ENCODE data around the gene LRPAP1.

LRPAP1 gene

GRCh38 chr4:3499710-3500109 lies 32.5 kb downstream of the LRPAP1 start:
- DNase-seq, result no peak

- DNase-seq, result no peak
Measured at GRCh38 chr4:3498901-3499510, 33.2 kb downstream of the LRPAP1 start.

DNA sequence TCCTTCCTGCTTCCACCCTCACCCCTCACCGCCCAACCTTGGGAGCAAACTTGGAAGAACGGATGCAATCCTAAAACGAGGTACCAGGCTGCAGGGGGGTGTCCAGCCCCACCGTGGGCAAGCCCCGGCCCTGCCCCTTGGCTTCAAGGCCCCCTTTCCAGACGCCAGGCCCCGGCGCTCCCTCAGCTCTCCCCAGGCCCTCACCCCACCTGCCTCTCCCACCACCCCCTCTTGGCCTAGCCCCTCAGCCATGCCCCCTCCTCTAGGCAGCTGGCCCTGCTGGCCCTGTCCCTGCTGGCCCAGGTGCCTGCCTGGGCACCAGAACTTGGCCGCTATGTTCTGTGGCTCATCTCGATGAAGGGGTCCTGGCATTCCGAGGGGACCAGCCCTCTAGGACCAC lies 33.8 kb downstream of the LRPAP1 start:
- no peak for DNase-seq

DNA sequence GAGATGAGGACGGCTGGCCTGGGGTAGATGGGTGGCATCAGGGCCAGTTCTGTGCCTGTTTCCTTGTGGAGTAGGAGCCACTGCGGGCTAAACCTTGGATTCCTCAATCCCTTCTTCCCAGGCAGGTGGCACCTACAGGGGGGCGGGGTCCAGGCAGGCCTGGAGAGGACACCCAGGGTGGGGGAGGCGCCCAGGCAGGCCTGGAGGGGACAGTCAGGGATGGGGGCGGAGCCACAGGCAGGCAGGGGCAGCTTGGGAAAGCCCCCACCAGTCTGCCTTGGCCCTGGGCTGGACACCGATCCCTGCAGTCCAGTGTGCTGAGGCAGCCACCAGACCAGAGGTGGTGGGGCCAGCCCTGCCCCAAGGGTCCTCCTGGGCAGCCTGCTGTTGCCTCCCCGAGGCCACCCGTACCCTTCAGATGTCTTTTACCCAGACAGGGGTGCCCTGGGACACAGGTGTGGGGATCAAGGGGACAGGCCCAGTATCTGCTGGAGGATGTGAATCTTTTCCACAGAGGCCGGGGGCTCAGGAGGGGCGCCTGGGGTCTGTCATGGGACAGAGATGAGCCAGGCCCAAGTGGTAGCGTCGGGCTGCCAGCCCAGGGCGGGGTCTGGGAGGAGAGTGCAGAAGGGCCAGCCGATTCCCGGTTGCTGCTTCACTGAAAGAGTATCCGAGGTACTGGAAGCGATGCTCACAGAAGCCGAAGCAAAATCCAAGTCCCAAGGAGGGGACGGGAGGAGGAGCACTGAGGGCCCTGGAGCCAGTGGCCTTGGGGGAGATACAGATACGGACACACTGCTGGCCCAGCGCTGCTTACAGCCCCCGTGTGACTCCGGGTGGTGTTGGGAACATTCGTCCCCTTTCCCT lies 34.5 kb downstream of the LRPAP1 start:
- no peak for DNase-seq

- DNase-seq, result no peak
Measured at GRCh38 chr4:3497095-3497494, 35.1 kb downstream of the LRPAP1 start.

DNA sequence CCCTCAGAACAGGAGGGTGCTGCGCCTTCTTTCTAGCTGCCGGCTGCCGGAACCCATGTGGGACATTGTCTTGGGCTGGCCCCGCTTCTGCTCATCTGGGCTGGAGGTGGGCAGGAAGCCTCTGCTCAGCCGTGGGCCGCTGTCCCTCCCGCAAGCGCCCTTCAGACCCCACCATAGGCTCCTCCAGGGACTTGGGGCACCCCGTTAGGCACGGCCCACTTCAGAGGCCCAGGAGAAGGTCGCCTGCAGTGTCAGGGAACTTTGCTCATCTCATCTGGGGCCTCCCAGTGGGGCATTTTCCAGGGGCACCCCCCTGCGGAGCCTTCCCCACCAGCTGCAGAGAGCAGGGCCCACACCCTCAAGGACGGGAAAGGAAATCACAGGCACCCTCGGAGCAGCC lies 36.2 kb downstream of the LRPAP1 start:
- no peak for DNase-seq

DNA sequence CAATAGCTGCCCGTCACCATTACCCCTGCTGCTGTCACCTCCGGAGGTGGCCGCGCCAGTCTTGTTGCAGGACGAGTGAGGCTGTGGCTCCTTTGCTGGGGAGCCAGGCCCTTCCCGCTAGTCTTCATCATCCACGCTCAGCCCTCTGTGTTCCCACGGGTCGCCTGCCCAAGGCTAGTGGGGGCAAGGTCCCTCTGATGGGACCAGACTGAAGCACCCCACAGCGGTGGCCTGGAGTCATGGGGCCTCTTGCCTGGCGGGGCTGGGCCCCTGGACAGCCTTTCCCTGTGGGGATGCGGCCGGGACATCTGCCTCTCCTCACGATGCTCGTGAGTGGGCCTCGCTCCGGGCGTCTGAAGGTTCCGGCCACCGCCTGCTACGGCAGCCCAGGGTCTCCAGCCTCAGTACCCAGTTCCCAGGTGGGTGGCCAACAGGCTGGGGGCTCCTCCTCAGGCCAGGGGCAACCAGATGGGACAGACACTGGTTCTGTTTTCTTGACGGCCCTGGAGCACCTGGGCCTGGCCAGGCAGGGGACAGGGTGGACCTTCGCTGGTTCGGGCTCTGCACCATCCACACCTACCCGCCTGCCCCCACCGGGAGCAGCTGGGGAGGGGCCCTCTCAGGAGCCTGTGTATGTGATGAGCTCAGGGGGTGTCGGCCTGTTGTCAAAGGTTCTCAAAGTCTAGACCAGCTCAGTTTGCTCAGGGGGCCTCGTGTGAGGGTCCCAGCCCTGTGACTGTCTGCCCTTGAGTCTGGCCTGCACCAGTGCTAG lies 36.8 kb downstream of the LRPAP1 start:
- no peak for DNase-seq

DNA sequence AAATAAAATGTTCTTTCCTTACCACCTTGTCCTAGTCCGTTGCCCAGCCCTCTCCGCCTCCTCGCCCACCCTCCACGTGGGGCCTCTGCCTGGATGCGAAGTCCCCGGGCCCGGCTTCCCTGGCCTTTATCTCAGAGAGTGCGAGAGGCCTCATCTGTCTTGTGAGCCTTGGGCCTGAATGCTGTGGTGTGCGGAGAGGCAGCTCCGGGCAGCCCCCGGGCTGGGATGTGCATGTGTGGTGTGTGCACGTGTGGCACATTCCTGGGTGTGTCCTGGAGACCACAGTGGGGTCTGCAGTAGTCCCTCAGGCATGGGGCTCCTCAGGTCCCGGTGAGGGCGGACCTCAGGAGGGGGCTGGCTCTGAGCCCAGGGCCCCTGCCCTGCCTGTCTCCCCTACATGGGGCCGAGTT lies 37.8 kb downstream of the LRPAP1 start:
- no peak for DNase-seq

GRCh38 chr4:3493720-3494461 lies 38.3 kb downstream of the LRPAP1 start:
- DNase-seq, result no peak

DNA sequence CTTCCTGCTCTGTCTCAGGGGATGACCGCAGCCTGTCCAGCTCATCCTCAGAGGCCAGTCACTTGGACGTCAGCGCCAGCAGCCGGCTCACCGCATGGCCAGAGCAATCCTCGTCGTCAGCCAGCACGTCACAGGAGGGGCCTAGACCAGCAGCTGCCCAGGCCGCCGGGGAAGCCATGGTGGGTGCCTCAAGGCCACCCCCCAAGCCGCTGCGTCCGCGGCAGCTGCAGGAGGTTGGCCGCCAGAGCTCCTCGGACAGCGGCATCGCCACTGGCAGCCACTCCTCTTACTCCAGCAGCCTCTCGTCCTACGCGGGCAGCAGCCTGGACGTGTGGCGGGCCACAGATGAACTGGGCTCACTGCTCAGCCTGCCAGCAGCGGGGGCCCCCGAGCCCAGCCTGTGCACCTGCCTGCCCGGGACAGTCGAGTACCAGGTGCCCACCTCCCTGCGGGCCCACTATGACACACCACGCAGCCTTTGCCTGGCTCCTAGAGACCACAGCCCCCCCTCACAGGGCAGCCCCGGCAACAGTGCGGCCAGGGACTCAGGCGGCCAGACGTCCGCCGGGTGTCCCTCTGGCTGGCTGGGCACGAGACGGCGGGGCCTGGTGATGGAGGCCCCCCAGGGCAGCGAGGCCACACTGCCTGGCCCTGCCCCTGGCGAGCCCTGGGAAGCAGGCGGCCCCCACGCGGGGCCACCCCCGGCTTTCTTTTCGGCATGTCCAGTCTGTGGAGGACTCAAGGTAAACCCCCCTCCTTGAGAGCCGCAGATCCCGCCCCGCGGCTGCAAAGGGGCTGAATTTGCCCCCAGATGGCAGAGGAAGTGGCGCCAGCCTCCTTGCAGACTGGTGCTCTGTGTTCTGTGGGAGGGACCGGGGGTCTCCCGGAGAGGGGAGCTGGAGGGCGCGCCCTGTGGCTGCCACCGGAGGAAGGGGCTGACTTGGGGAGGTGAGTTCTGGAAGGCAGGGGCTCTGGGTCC lies 39.2 kb downstream of the LRPAP1 start:
- DNase-seq, result no peak

GRCh38 chr4:3491681-3492405 lies 40.4 kb downstream of the LRPAP1 start:
- DNase-seq, result no peak

DNA sequence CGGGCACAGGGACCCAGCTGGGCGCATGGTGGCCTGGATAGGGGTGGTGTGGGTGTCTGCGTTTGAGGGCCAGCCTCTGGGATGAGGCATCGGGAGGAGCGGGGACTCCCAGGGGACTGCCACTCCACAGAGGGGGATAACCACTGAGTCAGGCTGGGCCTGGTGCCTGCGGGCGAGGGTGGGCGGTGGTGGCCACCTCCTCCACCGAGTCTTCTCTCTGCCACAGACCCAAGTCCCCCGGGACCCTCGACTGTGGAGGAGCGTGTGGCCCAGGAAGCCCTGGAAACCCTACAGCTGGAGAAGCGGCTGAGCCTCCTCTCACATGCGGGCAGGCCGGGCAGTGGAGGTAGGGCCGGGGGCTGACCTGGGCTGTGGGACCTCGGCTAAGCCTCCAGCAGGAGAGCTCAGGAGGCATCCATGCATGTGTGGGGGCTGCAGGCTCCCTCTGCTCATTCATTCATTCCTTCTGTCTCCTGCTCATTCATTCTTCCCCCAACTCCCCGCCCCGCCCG lies 42.7 kb downstream of the LRPAP1 start:
- no peak for DNase-seq

DNA sequence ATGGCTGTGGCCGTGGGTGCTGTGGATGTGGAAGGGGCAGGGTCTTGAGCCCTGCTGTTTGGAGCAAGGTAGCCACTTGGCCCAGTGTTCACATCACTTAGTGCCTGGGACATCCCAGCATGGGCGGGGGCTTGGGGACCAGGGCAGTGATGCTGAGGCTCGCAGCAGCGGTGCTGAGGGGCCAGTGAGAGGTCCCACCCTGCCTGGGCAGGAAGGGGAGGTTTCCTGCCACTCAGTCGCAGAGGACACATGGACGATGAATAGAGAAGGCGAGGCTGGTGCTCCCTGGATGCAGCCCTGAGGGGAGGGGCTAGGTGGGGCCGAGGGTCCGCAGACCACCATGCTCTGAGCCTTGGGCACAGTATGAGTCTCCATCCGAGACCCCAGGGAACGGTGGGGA lies 43.4 kb downstream of the LRPAP1 start:
- DNase-seq, result no peak

GRCh38 chr4:3487861-3488260 lies 44.4 kb downstream of the LRPAP1 start:
- no peak for DNase-seq

DNA sequence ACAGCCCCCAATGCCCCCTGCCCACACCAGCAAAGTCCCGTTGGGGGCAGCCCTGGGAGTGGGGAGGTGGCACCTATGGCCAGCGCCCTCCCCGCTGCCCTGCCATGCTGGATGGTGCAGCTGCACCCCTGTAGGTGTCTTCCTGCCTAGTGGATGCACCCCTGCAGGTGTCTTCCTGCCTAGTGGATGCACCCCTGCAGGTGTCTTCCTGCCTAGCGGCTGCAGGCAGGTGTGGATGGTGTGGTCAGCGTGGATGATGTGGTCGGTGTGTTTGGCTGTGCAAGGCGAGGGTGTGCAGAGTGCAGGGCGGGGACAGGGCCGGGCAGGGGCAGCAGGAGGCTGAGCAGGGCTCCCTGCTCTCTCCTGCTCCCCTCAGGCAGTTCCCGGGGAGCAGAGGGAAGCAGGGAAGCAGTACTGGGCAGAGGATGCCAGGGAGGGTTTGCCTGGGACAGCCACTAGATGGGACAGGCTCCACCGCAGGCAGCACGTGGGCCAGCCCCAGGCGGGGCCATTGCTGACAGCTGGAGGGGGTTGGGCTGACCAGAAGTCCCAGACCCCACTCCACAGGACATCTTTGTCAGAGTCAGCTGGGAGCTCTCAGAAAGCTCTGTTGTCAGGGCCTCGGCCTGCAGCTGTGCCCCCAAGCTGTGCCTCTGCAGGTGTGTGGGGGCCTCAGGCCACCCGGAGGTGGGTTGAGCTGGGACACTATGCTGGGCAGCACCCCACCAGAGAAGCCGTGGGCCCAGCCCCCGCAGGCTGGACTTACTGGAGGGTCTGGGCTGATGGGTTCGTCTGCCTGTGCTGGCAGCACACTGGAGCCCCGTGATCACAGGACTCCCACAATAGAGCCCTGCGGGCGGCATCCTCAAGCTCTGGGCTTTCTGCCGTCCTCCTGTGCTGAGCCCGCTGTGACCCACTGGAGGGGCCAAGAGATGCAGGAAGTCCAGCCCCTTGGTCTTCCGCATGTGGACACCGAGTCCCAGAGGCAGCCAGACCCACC lies 45.4 kb downstream of the LRPAP1 start:
- no peak for DNase-seq

- DNase-seq, result no peak
Measured at GRCh38 chr4:3485886-3486540, 46.2 kb downstream of the LRPAP1 start.

DNA sequence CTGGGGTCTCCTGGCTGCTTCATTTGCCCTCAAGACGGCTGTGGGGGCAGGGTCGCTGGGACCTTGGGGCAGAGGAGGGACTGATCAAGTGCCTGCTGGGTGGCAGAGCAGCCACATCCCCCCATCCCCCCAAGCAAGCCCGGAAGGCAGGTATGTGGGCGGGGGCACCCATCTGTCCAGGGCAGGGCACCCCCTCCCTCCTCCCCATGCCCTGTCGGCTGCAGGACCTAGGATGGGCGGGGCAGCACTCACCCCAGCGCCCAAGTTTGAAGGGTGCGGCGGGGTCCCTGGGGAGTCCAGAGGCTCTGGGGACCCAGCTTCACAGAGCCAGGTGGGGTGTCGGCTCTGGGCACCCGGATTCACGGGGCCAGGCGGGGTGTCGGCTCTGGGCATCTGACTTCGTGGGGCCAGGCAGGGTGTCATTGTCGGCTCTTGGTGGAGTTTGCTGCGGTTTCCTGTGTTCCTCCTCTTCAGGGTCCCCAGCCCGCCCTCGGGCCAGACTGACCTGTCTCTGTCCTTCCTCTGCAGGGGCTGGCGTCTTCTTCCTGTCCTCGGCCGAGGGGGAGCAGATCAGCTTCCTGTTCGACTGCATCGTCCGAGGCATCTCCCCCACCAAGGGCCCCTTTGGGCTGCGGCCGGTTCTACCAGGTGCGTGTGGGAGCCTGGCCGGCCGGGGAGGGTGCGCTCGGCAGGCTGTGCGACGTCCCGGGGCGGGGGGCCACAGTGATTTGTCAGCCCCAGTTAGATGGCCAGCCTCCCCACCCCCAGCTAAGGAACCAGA lies 47.0 kb downstream of the LRPAP1 start:
- DNase-seq, result no peak
